ENCODE measurements around the gene PAX1.

Gene PAX1

DNA sequence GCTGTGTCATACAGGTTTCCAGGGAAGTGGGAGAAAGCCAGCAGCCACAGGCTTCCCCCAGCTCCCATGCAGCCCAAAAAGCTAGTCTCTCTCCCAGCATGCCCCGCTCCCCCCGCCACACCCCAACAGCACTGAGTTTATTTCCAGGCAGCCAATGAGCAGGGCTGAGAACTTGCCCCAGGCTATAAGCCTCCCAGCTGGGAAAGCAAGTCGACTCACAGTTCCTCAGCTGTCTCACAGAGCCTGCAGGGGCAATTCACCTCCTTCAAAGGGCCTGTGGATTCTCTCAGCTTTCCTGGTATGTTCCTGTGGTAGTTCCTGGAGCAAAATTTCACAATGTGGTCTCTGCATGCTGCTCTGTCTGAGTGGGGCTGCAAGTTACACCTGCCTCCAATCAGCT lies 34.2 kb downstream of the PAX1 start:
- DNase-seq, result peak; percentile 45

DNA sequence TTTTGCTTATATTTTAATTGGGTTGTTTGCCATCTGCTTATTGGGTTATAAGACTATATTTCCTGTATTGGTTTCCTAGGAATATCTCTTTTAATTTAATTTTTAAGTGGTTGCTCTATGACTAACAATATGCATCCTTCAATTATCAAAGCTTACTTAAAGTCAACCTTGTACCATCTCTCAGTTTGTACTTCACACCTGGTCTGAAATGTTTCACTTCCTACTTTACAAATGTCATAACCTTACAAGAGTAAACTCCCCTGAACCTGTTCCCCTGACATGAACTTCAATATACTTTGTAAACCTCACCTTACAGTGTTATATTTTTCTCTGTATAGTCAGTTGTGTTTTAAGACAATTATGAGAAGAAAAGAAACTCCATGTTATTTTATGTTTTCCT lies 35.8 kb downstream of the PAX1 start:
- DNase-seq, result peak; percentile 12

- DNase-seq, result no peak
Observed at GRCh38 chr20:21762646-21763045, 57.2 kb downstream of the PAX1 start.

- DNase-seq, result no peak
Observed at GRCh38 chr20:21767200-21767738, 61.8 kb downstream of the PAX1 start.

DNA sequence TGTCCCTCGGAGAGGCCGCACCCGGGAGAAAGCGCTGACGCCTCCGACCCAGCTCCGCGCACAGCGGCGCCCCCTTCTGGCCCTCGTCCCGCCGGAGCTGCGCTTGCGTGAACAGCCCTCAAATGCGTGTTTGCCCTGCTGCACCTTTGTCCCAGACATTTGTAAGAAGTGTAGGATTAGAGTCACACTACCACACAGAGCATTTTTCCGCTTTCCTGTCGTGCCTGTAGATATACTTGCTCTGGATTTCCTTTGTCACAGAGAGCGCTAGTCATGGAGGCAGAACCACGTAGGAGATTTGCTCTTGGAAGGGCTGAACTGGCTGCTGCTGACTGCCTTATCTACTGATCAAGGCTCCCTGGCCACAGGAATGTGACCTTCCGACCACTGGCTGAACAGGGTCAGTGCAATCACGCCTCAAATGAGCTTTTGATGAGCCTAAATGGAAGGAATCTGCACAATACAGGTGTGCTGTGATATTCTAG lies 62.3 kb downstream of the PAX1 start:
- DNase-seq, result peak; percentile 49

All from RPMI8226 (cell line).